ENCODE results near the gene CTSA. TPM values are rescaled to one million over a fixed set of nuclear protein-coding genes. Genes with fewer than 3 reads are reported as not detected.

The CTSA gene
- total RNA-seq, 4 donors from 2014 or later = 44.8 to 70.2 (median 48.3) TPM

- TF ChIP-seq POLR2A (IDR thresholded peaks at IDR 0.05; ENCODE audit: low read depth) = no peak
- no peak for TF ChIP-seq CTCF (IDR thresholded peaks at IDR 0.05)
- no peak for TF ChIP-seq EP300 (IDR thresholded peaks at IDR 0.05)
- no peak for TF ChIP-seq POLR2AphosphoS5 (IDR thresholded peaks at IDR 0.05)
- Histone ChIP-seq H3K9me3 (no peaks in the 10 kb centered on the region), H3K27me3 (no peaks in the 10 kb centered on the region), H3K27ac (replicated peaks in 1 of 4) (no peak overlapping the region), H3K4me3 (no peak overlapping the region), H3K36me3 (peaks cover 14 to 69% (median 42%) of the 10 kb centered on the region in 4 donors), H3K4me1 (peaks cover 21 to 38% (median 26%) of the 10 kb centered on the region in 4 donors)
- DNase-seq (ENCODE audit: extremely low spot score) = no peak
- intact Hi-C loops (cut with DNase I) = no loop called here
These were observed 39.6 kb upstream of the CTSA start for GRCh38 chr20:45851501-45851900.

DNA sequence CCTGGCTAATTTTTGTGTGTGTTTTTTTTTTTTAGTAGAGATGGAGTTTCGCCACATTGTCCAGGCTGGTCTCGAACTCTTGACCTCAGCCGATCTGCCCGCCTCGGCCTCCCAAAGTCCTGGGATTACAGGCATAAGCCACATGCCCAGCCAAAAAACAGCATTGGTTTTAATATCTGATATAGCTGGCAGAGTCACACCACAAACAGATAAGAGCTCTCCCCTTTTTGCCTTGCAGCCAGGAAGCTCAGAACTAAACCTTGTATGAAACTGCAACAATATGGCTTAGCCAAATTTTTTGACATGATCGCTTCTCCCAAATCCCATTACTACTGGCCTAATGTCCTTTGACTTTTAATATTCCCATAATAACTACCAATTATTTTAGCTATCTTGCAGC lies 38.8 kb upstream of the CTSA start:
- Histone ChIP-seq H3K27ac (replicated peaks in 1 of 4) (no peak overlapping the region), H3K4me3 (no peak overlapping the region), H3K4me1 (peaks cover 21 to 43% (median 28%) of the 10 kb centered on the region in 4 donors), H3K9me3 (no peaks in the 10 kb centered on the region), H3K27me3 (no peaks in the 10 kb centered on the region), H3K36me3 (peaks cover 6 to 61% (median 34%) of the 10 kb centered on the region in 4 donors)
- TF ChIP-seq POLR2AphosphoS5 (IDR thresholded peaks at IDR 0.05) (no peak), CTCF (IDR thresholded peaks at IDR 0.05) (no peak), POLR2A (IDR thresholded peaks at IDR 0.05; ENCODE audit: low read depth) (no peak), EP300 (IDR thresholded peaks at IDR 0.05) (no peak)
- intact Hi-C loops (cut with DNase I) = no loop called here
- WGBS = 94% methylated on average over 6 of the region's 6 CpGs
- DNase-seq (ENCODE audit: extremely low spot score) = no peak

GRCh38 chr20:45853484-45853883 lies 37.7 kb upstream of the CTSA start:
- no peak for DNase-seq (ENCODE audit: extremely low spot score)
- intact Hi-C loops (cut with DNase I) = no loop called here
- Histone ChIP-seq H3K27ac (replicated peaks in 1 of 4) (no peak overlapping the region), H3K4me1 (peaks cover 29 to 53% (median 38%) of the 10 kb centered on the region in 4 donors), H3K36me3 (peaks cover 6 to 49% (median 23%) of the 10 kb centered on the region in 4 donors), H3K9me3 (no peaks in the 10 kb centered on the region), H3K4me3 (no peak overlapping the region), H3K27me3 (no peaks in the 10 kb centered on the region)
- no peak for TF ChIP-seq CTCF (IDR thresholded peaks at IDR 0.05)
- WGBS = 75% methylated on average over 2 of the region's 2 CpGs

- Histone ChIP-seq H3K4me1 (peaks cover 29 to 62% (median 44%) of the 10 kb centered on the region in 4 donors), H3K9me3 (no peaks in the 10 kb centered on the region), H3K27ac (replicated peaks in 1 of 4) (peak within 1 kb of the TSS; percentile 78 to 87 (median 80)), H3K4me3 (peak within 1 kb of the TSS; percentile 84 to 91 (median 90)), H3K36me3 (peaks cover 6 to 28% (median 13%) of the 10 kb centered on the region in 4 donors), H3K27me3 (no peaks in the 10 kb centered on the region)
- intact Hi-C loops (cut with DNase I) = no loop called here
- 4% methylated on average over 4 of the region's 36 CpGs for WGBS
- peak; percentile 99 for DNase-seq (ENCODE audit: extremely low spot score)
- TF ChIP-seq POLR2A (IDR thresholded peaks at IDR 0.05; ENCODE audit: low read depth) (no peak), CTCF (IDR thresholded peaks at IDR 0.05) (peak in 1 of 3 experiments; percentile 31), EP300 (IDR thresholded peaks at IDR 0.05) (no peak), POLR2AphosphoS5 (IDR thresholded peaks at IDR 0.05) (peak; percentile 83 to 86)
These were observed 33.8 kb upstream of the CTSA start, which contains the start of the genes ACOT8 and ZSWIM3 for GRCh38 chr20:45857114-45857881. Gene ACOT8, minus strand, starts transcription at chr20:45857392. Its CDS starts 77 bp downstream, at chr20:45857315. Gene ZSWIM3, plus strand, starts transcription at chr20:45857614. Its CDS starts 212 bp downstream, at chr20:45857826.
